Measurements from ENCODE around the gene SCGB3A1. TPM values are rescaled to one million over a fixed set of nuclear protein-coding genes. Genes with fewer than 3 reads are reported as not detected.
A peak's percentile ranks its signal among the peaks of the same experiment; 100 is the strongest.

Gene SCGB3A1
- total RNA-seq, 1 donor from 2014 or later, result not detected

DNA sequence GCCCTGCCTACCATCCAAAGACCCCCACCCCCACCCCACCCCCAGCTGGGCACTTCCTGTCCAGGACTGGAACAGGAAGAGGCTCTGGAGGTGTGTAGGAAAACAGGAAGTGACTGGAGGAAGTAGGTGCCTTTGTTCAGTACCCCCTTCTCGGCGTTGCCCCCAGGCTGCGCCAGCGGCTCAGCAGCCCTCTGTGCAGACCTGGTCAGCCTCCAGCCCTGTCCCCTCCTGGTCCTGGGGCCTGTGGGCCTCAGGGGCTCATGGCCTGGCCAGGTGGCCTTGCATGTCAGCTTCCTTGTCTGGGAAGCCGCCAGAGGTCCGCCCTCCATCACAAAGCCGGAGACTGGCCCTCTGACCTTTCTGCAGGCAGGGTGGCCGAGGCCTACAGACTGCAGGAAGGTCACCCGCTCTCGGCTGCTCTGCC lies 32.1 kb upstream of the SCGB3A1 start:
- Histone ChIP-seq H3K36me3 (ENCODE audit: control insufficient read depth, insufficient read depth, low read length) (no peaks in the 10 kb centered on the region), H3K4me3 (ENCODE audit: low read depth, low read length) (no peak overlapping the region), H3K27me3 (ENCODE audit: control insufficient read depth, insufficient read depth, low read length) (peaks cover 20% of the 10 kb centered on the region)
- TF ChIP-seq CTCF (IDR thresholded peaks at IDR 0.05; ENCODE audit: insufficient read depth, low read length, poor library complexity, severe bottlenecking), result no peak
- DNase-seq (ENCODE audit: low read depth), result no peak

DNA sequence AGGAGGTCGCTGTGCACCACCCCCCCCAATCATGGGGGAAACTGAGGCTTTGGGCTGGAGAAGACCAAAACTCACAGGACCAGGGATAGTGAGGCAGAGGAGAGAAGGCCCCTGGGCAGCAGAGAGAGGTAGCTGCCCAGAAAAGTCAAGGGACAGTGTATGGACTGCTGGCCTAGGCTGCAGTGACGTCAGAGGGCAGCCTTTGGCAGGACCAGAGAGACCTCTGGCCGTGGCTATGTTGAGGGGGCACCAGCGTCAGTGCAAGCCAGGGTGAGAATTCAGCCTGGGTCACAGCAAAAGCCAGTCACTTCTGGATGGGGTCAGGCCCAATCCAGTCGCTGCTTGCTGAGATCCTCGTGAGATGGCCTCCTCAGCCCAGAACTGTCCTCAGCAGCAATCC lies 31.6 kb upstream of the SCGB3A1 start:
- H3K27me3 ChIP-seq (ENCODE audit: control insufficient read depth, insufficient read depth, low read length), result peaks cover 23% of the 10 kb centered on the region
- H3K4me3 ChIP-seq (ENCODE audit: low read depth, low read length), result no peak overlapping the region
- no peak for TF ChIP-seq CTCF (IDR thresholded peaks at IDR 0.05; ENCODE audit: insufficient read depth, low read length, poor library complexity, severe bottlenecking)
- H3K36me3 ChIP-seq (ENCODE audit: control insufficient read depth, insufficient read depth, low read length), result no peaks in the 10 kb centered on the region
- no peak for DNase-seq (ENCODE audit: low read depth)

GRCh38 chr5:180621311-180621710 lies 30.0 kb upstream of the SCGB3A1 start:
- Histone ChIP-seq H3K4me3 (ENCODE audit: low read depth, low read length) (no peak overlapping the region), H3K36me3 (ENCODE audit: control insufficient read depth, insufficient read depth, low read length) (no peaks in the 10 kb centered on the region), H3K27me3 (ENCODE audit: control insufficient read depth, insufficient read depth, low read length) (peaks cover 23% of the 10 kb centered on the region)
- DNase-seq (ENCODE audit: low read depth), result no peak
- no peak for TF ChIP-seq CTCF (IDR thresholded peaks at IDR 0.05; ENCODE audit: insufficient read depth, low read length, poor library complexity, severe bottlenecking)

DNA sequence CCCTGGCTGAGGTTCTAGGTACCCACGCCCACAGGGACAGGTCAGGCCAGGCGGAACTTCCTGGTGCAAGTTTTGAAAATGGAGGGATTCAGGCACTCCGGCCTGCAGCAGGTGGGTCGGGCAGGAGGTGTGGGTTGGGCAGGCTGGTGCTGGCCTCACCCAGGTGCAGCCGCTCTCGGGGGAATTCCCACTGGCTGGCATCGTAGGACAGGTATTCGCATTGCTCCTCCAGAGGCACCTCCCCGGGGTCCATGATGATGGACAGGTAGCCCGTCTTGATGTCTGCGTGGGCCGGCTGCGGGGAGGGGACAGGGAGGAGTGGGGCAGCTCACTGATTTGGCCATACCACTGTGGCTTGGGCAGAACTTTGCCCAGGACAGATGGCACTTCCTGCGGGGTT lies 28.7 kb upstream of the SCGB3A1 start:
- Histone ChIP-seq H3K4me3 (ENCODE audit: low read depth, low read length) (no peak overlapping the region), H3K36me3 (ENCODE audit: control insufficient read depth, insufficient read depth, low read length) (no peaks in the 10 kb centered on the region), H3K27me3 (ENCODE audit: control insufficient read depth, insufficient read depth, low read length) (peaks cover 23% of the 10 kb centered on the region)
- DNase-seq (ENCODE audit: low read depth), result no peak
- TF ChIP-seq CTCF (IDR thresholded peaks at IDR 0.05; ENCODE audit: insufficient read depth, low read length, poor library complexity, severe bottlenecking), result no peak

GRCh38 chr5:180619563-180619915 lies 28.2 kb upstream of the SCGB3A1 start:
- peaks cover 23% of the 10 kb centered on the region for H3K27me3 ChIP-seq (ENCODE audit: control insufficient read depth, insufficient read depth, low read length)
- no peak for DNase-seq (ENCODE audit: low read depth)
- no peak overlapping the region for H3K4me3 ChIP-seq (ENCODE audit: low read depth, low read length)
- H3K36me3 ChIP-seq (ENCODE audit: control insufficient read depth, insufficient read depth, low read length), result no peaks in the 10 kb centered on the region
- TF ChIP-seq CTCF (IDR thresholded peaks at IDR 0.05; ENCODE audit: insufficient read depth, low read length, poor library complexity, severe bottlenecking), result no peak

DNA sequence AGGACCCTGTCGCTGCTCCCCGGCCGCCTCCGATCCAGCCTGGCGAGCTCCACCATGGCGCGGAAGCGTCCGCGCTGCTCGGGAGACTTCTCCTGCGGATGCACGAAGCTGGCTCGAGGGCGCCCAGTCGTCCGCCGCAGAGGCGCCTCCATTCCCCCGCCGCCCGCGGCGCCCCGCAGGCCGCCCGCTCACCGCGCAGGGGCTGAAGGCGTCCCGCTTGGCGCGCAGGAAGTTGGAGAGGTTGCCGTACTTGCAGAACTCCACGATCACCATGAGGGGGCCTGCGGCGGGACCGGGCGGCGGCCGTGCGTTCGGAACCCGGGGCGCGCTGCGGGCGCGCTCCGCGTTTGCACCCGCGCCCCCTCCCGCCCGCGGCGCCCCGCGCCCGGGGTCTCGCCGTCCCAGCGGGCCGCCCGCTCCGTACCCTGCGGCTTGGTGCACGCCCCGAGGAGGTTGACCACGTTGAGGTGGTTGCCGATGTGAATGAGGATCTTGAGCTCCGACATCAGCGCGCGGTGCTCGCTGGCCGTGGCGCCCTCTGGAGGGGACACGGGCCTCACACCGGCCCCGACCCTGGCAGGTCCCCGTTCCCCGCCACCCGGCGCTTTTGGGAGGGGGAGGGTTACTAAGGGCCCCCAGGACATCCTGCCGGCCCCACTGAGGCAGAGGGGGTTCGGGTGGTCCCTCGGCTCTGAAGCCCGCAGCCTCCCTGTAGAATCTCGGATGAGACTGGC lies 27.7 kb upstream of the SCGB3A1 start:
- Histone ChIP-seq H3K27me3 (ENCODE audit: control insufficient read depth, insufficient read depth, low read length) (peaks cover 23% of the 10 kb centered on the region), H3K36me3 (ENCODE audit: control insufficient read depth, insufficient read depth, low read length) (no peaks in the 10 kb centered on the region), H3K4me3 (ENCODE audit: low read depth, low read length) (peak overlapping the region; percentile 24)
- no peak for DNase-seq (ENCODE audit: low read depth)
- TF ChIP-seq CTCF (IDR thresholded peaks at IDR 0.05; ENCODE audit: insufficient read depth, low read length, poor library complexity, severe bottlenecking), result peak; percentile 49

Measured in kidney epithelial cell (primary cell).